Measurements from ENCODE around the gene TBL2.

DNA sequence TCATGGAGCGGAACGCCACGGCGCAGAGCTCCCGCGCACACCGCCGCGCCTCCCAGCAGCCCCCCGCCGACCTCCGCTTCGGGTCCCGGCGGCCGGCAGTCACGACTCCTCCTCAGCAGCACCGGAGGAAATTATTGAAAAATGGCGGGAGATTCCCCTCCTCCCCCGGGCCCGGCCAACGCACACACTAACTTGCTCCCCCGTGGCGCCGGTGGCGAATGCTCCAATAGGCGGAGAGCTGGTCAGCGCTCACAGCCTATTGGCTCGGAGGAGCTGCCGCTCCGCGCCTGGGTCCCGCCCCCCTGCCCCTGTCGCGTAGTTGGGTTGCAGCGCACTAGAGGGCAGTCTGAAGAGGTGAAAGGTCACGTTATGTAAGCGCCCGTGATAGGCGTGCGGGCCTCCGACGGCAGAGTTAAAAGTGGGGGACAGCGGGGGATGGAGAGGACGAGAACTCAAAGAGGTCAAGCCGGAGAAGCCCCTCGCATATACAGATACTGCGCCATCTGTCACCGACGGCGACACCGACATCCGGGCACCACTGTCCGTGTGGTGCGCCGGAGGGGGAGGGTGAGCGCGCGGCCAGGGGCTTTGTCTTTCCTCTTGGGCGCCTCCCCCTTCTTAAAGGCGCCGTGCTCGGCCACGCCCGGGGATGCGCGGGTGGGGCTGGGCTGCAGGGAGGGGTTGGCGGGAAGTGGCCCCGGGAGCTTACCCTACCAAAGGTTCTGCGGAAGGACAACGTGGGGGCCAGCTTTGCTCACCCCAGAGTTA, 56.1 kb downstream of the TBL2 start, which contains the start of gene BAZ1B:
- TF ChIP-seq ISL1 (CRISPR knock-in tag; IDR thresholded peaks at IDR 0.05) (no peak), SNAI2 (CRISPR knock-in tag; IDR thresholded peaks at IDR 0.05) (no peak), CREB5 (CRISPR knock-in tag; IDR thresholded peaks at IDR 0.05; ENCODE audit: low read depth) (no peak)
